ENCODE results near the gene CHCHD10. TPM values are rescaled to one million over a fixed set of nuclear protein-coding genes. Genes with fewer than 3 reads are reported as not detected.

Gene CHCHD10
- total and polyA plus RNA-seq, 8 donors: 30.6 to 134 (median 56.1) TPM

DNA sequence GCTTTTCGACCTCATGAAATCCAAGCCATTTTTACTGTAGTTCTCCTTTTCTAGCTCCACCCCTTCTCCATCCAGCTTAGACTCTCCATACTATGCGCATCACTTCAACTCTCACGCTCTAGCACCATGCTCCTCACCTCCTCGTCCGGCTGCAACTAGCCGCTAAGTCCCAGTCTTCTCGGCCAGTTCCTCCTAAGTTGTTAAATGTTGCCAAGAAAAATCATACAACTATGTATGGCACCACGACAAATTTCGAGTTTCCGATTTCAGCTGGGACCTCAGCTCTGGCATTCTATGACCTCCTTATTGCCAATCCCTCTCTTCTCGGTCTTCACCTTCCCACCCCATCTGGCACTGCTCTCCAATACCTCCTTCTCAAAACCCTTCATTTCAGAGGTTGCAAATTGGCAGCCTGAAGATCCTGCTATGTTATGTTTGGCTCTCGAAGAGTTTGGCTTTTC lies 17.9 kb downstream of the CHCHD10 start:
- DNase-seq (no peak), ATAC-seq (peak in 2 of 4 donors; percentile 3 to 9), FAIRE-seq (no peak)
- Histone ChIP-seq H3K4me3 (peak overlapping the region in 3 of 4 donors; percentile 58 to 78 (median 63)), H3K36me3 (no peaks in the 10 kb centered on the region), H3K9me3 (no peaks in the 10 kb centered on the region), H3K27ac (peak overlapping the region in 3 of 4 donors; percentile 71 to 93 (median 92)), H3K27me3 (no peaks in the 10 kb centered on the region), H3K4me1 (peaks cover 0 to 6% (median 5%) of the 10 kb centered on the region in 3 donors)
- 38 to 40% methylated on average over 12 of the region's 12 CpGs for WGBS, 2 donors
- TF ChIP-seq, protein P1, sequence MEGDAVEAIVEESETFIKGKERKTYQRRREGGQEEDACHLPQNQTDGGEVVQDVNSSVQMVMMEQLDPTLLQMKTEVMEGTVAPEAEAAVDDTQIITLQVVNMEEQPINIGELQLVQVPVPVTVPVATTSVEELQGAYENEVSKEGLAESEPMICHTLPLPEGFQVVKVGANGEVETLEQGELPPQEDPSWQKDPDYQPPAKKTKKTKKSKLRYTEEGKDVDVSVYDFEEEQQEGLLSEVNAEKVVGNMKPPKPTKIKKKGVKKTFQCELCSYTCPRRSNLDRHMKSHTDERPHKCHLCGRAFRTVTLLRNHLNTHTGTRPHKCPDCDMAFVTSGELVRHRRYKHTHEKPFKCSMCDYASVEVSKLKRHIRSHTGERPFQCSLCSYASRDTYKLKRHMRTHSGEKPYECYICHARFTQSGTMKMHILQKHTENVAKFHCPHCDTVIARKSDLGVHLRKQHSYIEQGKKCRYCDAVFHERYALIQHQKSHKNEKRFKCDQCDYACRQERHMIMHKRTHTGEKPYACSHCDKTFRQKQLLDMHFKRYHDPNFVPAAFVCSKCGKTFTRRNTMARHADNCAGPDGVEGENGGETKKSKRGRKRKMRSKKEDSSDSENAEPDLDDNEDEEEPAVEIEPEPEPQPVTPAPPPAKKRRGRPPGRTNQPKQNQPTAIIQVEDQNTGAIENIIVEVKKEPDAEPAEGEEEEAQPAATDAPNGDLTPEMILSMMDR (IDR thresholded peaks at IDR 0.05): no peak
- intact Hi-C loops (cut with DNase I): no loop called here

DNA sequence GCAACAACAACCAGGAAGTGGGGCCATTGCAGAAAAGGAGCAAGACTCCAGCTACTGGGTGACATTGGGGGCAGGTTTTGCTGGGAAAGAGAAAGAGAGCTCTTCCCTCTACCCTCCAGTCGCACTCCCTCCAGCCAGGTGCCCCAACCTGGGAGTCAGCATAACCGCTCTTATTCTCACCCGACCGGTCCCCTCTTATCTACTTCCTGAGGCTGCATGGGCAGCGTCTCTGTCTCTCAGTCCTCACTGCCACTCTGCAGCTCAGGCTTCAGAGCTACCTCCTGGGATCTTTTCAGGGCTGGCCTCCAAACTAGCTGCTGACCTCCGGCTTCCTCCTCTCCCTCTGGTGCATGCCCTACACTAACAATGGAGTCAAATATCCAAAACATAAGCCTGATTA lies 22.0 kb downstream of the CHCHD10 start:
- WGBS, 2 donors: 14 to 25% methylated on average over 6 of the region's 6 CpGs
- Histone ChIP-seq H3K27ac (no peak overlapping the region), H3K4me1 (peaks cover 0 to 6% (median 5%) of the 10 kb centered on the region in 3 donors), H3K27me3 (no peaks in the 10 kb centered on the region), H3K9me3 (no peaks in the 10 kb centered on the region), H3K36me3 (peaks cover 0 to 18% (median 0%) of the 10 kb centered on the region in 3 donors), H3K4me3 (no peak overlapping the region)
- FAIRE-seq (no peak), ATAC-seq (peak in 3 of 4 donors; percentile 24 to 64 (median 39)), DNase-seq (peak in 1 of 6 donors; percentile 35)
- TF ChIP-seq, protein P1 (IDR thresholded peaks at IDR 0.05): no peak
- intact Hi-C loops (cut with DNase I): no loop called here

DNA sequence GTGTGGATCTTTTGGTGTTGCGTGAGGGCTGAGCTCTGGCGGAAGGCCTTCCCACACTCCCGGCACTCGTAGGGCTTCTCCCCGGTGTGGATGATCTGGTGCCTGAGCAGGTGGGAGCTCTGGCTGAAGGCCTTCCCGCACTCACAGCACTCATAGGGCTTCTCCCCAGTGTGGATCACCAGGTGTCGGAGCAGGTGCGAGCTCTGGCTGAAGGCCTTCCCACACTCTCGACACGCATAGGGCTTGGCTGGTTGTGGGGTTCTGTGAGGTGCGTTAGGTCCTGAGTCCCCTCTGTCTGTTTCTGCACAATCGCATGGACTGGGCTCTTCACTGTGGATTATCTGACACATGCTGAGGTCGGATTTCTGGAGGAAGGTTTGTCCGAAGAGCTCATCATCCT lies 23.3 kb downstream of the CHCHD10 start:
- Histone ChIP-seq H3K27me3 (no peaks in the 10 kb centered on the region), H3K4me1 (peaks cover 0 to 1% (median 0%) of the 10 kb centered on the region in 3 donors), H3K27ac (no peak overlapping the region), H3K9me3 (no peaks in the 10 kb centered on the region), H3K4me3 (no peak overlapping the region), H3K36me3 (peaks cover 0 to 18% (median 0%) of the 10 kb centered on the region in 3 donors)
- WGBS, 2 donors: 95 to 97% methylated on average over 14 of the region's 14 CpGs
- FAIRE-seq (no peak), ATAC-seq (no peak), DNase-seq (no peak)
- intact Hi-C loops (cut with DNase I): no loop called here
- TF ChIP-seq, protein P1 (IDR thresholded peaks at IDR 0.05): no peak

DNA sequence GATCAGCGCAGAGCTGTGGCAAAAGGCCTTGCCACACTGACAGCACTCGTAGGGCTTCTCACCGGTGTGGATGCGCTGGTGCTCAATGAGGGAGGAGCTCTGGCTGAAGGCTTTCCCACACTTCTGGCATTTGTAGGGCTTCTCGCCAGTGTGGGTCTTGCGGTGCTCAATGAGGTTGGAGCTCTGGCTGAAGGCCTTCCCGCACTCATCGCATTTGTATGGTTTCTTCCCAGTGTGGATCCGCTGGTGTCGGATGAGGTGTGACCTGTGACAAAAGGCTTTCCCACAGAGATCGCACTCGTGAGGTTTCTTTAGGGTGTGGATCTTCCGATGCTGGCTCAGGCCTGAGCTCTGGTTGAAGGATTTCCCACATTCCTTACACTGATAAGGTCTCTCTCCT lies 23.8 kb downstream of the CHCHD10 start:
- intact Hi-C loops (cut with DNase I): no loop called here
- TF ChIP-seq, protein P1 (IDR thresholded peaks at IDR 0.05): no peak
- Histone ChIP-seq H3K4me3 (no peak overlapping the region), H3K9me3 (no peaks in the 10 kb centered on the region), H3K27me3 (no peaks in the 10 kb centered on the region), H3K36me3 (peaks cover 0 to 18% (median 0%) of the 10 kb centered on the region in 3 donors), H3K27ac (no peak overlapping the region), H3K4me1 (no peaks in the 10 kb centered on the region)
- no peak for ATAC-seq
- DNase-seq: no peak
- no peak for FAIRE-seq
- WGBS, 2 donors: 95 to 97% methylated on average over 13 of the region's 13 CpGs

DNA sequence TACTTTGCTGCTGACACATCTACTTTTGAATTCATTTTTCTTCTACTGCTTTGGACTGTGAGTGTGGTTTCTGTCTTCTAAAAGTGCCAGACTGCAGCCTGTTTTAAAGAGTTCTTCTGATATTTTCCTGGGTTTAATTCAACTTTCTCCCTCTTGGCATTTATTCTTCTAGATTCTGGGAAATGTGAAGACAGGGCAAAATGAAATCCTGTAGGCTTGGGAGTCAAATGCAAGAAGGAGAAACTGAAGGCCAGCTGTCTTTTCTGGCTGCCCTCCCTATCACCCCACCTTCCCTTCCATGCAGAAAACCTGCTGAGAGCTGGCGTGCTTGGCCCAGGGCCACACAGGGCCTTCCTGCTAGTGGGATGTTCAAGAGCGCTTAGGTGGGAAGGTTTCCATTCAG lies 24.5 kb downstream of the CHCHD10 start:
- TF ChIP-seq, protein P1 (IDR thresholded peaks at IDR 0.05): no peak
- FAIRE-seq (no peak), ATAC-seq (peak in 1 of 4 donors; percentile 23), DNase-seq (no peak)
- no peaks in the 10 kb centered on the region for H3K4me1 ChIP-seq
- H3K36me3 ChIP-seq: peaks cover 0 to 18% (median 0%) of the 10 kb centered on the region in 3 donors
- no peaks in the 10 kb centered on the region for H3K9me3 ChIP-seq
- 73 to 85% methylated on average over 2 of the region's 2 CpGs for WGBS, 2 donors
- intact Hi-C loops (cut with DNase I): no loop called here
- H3K27ac ChIP-seq: no peak overlapping the region
- no peak overlapping the region for H3K4me3 ChIP-seq
- H3K27me3 ChIP-seq: no peaks in the 10 kb centered on the region
